ENCODE measurements around the gene DNAJA4.
"Not testable (repeated sequence)": the region's sequence is repeated elsewhere in the genome, so short reads cannot be mapped to it uniquely, and the experiment has no call there.

Gene DNAJA4

DNA sequence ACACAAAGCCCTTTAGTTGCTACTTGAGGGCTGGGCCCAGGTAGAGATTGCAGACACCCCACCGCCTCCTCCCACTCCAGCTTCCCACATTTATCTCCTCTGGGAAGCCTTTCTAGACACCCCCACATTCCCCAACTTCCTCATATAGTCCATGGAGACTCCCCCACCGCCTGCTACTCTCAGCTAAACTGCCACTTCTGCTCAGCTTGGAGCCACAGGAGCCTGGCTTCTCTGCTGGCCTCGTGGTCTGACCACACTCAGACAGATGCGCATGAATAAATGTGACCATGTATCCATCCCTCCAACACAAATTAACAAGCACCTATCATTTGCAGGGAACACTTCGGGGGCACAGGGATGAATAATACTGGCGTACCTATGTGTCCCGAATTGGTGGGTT lies 19.5 kb upstream of the DNAJA4 start:
- no peak for DNase-seq

DNA sequence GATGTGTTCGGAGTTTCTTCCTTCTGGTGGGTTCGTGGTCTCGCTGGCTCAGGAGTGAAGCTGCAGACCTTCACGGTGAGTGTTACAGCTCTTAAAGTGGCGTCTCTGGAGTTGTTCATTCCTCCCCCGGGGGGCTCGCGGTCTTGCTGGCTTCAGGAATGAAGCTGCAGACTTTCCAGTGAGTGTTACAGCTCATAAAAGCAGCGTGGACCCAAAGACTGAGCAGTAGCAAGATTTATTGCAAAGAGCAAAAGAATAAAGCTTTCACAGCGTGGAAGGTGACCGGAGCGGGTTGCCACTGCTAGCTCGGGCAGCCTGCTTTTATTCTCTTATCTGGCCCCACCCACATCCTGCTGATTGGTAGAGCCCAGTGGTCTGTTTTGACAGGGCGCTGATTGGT lies 19.0 kb upstream of the DNAJA4 start:
- DNase-seq, result not testable (repeated sequence)

DNA sequence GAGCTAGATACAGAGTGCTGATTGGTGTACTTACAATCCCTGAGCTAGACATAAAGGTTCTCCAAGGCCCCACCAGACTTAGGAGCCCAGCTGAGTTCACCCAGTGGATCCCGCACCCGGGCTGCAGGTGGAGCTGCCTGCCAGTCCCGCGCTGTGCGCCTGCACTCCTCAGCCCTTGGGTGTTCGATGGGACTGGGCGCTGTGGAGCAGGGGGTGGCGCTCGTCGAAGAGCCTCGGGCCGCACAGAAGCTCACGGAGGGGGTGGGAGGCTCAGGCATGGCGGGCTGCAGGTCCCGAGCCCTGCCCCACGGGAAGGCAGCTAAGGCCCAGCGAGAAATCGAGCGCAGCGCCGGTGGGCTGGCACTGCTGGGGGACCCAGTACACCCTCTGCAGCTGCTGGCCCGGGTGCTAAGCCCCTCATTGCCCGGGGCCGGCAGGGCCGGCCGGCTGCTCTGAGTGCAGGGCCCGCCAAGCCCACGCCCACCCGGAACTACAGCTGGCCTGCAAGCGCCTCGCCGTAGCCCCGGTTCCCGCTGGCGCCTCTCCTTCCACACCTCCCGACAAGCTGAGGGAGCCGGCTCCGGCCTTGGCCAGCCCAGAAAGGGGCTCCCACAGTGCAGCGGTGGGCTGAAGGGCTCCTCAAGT lies 18.3 kb upstream of the DNAJA4 start:
- DNase-seq, result not testable (repeated sequence)

- DNase-seq, result no peak
Observed at GRCh38 chr15:78247911-78248310, 16.5 kb upstream of the DNAJA4 start.

GRCh38 chr15:78249131-78249530 lies 15.2 kb upstream of the DNAJA4 start:
- no peak for DNase-seq

- DNase-seq, result no peak
Observed at GRCh38 chr15:78251136-78251535, 13.2 kb upstream of the DNAJA4 start.

- no peak for DNase-seq
Observed at GRCh38 chr15:78255421-78256043, 8.8 kb upstream of the DNAJA4 start.

DNA sequence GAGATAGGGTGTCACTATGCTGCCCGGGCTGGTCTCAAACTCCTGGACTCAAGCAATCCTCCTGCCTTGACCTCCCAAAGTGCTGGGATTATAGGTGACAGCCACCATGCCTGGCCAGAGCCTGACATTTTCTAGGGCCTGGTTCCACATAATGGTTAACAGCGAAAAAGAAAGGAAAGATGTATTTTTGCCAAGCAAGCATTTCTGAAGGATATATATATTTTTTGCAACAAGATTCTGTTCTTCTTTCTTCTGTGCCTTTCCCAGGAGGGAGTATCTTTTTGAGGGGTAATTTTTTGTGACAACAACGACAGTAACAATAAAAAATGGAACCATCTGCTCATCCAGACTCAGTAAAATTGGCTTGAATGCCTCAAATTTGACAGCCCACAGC lies 8.3 kb upstream of the DNAJA4 start:
- DNase-seq, result no peak

DNA sequence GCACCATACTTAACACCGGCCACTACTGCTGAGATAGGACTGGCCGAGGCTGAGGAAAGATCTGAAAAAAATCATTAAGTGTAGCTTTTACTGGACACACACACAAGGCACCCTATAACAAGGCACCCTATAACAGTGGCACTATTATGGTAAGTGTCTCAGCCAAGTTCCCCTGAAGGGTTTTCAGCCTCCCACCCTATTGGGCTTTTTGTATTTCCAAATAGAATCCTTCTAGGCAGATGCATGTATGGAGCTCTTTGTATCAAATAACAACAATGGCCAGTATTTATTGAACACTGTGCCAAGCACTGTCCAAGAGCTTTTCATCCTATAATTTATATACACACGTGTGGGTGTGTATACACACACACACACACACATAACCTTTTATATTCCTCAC lies 6.7 kb upstream of the DNAJA4 start:
- DNase-seq, result no peak

- DNase-seq, result no peak
Observed at GRCh38 chr15:78259232-78259631, 5.1 kb upstream of the DNAJA4 start.

GRCh38 chr15:78260489-78260888 lies 3.9 kb upstream of the DNAJA4 start:
- DNase-seq, result no peak

DNA sequence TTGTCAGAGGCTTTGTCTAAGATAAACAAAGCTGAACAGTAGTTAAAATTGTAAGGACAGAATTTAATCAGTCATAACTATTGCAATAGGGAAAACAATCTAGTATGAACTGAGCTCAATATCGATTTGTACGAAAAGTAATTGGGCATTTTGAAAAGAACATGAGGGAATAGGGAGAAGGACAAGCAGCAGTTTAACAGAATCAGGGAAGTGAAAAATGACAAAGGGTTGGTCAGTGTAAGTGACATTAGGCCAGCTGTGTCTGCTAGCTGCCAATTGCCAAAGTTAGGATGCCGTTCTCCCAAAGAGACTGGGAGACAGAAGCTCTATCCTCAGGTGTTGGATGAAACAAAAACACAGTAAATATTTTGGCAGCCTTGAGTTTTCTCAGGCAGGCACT lies 3.3 kb upstream of the DNAJA4 start:
- DNase-seq, result no peak

DNA sequence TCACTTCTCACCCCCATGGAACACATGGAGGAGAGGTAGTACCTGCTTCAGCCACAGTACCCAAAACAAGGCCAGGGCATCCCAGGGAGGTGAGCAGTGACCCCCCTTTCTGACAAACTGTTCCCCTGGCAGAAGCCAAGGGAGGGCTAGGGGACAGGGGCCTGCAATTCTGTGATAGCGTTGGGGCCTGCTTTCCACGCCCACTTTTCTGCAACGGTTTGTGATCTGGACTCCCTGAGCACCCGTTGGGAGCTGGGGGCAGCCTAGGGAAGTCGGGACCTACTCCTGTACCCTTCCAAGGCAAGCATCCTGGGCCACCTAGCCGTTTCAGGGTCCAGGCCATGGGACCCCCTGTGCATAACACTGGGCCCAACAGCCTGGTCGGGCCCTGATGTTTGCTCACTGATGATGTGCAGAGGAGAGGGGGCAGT lies 996 bp upstream of the DNAJA4 start:
- no peak for DNase-seq

DNA sequence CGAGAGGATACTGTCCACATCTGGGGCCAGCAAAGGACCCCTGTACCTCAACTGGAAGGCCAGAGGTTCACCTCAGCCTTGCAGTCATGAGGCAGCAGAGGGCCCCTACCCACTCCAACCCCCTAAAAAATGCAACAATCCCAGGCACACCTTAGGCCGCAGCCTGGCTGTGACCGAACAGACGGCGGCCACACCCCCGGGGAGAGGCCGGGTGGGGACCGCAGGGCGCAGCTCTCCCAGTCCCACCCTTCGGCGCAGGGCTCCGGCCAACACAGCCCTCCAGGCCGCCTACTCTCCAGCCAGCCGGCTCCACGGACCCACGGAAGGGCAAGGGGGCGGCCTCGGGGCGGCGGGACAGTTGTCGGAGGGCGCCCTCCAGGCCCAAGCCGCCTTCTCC lies 457 bp upstream of the DNAJA4 start:
- DNase-seq, result no peak

- DNase-seq, result no peak
Observed at GRCh38 chr15:78265137-78265460, 737 bp downstream of the DNAJA4 start.

- DNase-seq, result peak; percentile 10
Observed at GRCh38 chr15:78265752-78266224, 1.4 kb downstream of the DNAJA4 start.

DNA sequence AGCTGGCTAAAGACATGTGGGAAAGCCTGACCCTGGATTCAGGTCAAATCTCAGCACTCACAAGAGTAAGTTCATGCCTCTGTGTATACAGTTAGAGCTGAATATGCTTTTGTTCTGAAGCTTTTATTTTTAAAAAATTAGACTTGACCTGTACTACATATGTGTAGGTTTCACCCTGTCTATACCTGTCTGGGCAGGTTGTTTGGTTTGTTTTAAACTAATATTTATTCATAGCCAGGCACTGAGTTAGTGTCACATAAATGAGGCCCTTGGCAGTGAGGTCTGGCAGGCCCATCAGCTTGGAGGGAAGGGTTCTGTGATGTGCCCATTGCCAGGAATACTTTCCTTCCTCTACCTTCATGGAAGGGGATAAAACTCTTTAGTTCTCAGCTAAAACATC lies 1.9 kb downstream of the DNAJA4 start:
- DNase-seq, result no peak

- DNase-seq, result no peak
Observed at GRCh38 chr15:78266806-78267205, 2.4 kb downstream of the DNAJA4 start.

DNA sequence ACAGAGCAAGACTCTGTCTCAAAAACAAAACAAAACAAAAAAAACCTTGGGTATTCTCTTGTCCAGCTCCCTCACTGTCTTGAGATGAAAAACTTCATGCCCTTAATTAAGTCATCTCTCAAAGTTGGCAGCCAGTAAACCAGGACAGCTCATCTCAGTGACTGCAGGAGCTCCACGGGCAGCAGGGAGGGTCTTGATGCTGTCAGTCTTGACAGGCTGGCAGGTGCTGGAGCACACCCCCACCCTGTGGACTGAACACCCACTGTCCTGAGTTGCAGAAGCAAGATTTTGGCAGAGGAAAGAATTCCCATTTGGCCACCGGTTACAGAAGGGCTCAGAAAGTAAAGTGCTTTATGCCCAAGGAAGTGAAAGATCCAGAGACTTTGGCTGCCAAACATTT lies 8.0 kb downstream of the DNAJA4 start:
- no peak for DNase-seq

- DNase-seq, result no peak
Observed at GRCh38 chr15:78272776-78273175, 8.4 kb downstream of the DNAJA4 start.

GRCh38 chr15:78274994-78275393 lies 10.6 kb downstream of the DNAJA4 start:
- no peak for DNase-seq

DNA sequence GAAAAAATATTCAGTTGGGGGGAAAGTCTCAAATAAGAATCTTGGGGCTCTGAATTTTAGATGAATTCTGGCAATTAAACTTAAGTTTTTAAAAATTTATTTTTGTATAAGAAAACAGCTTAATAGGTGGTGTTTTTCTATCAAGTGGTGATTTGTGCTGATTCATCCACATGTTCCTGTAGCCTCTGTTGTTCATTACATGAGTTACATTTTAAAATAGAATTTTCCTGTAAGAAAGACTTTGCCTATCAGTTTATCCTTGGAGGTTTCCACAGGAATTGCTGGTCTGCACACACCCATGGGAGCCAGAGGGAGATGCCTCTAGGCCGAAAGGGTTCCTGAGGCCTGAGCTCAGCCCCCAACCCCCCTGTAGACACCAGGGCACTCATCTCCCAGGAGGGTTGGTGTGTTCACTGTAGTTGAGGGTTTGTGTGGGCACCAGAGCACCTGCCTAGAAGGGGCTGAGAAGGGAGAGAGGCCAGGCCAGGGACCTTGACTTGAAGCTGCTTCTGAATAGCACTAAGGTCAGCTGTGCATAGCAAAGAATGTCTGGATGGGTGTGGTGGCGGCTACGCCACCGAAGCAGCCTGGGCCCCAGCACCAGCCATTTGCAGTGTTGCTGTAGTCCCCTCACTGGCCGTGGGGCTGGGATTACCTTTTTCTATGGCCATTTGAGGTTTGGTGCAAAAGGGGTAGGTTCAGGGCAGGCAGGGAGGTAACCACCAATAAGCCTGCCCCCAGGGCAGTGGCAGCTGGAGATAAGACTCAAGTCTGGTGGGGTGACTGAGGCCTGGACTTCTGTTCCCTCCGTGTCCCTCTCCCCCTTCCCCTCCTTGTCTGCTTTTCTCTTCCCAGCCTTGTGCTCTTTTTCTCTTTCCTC lies 11.9 kb downstream of the DNAJA4 start:
- DNase-seq, result no peak

DNA sequence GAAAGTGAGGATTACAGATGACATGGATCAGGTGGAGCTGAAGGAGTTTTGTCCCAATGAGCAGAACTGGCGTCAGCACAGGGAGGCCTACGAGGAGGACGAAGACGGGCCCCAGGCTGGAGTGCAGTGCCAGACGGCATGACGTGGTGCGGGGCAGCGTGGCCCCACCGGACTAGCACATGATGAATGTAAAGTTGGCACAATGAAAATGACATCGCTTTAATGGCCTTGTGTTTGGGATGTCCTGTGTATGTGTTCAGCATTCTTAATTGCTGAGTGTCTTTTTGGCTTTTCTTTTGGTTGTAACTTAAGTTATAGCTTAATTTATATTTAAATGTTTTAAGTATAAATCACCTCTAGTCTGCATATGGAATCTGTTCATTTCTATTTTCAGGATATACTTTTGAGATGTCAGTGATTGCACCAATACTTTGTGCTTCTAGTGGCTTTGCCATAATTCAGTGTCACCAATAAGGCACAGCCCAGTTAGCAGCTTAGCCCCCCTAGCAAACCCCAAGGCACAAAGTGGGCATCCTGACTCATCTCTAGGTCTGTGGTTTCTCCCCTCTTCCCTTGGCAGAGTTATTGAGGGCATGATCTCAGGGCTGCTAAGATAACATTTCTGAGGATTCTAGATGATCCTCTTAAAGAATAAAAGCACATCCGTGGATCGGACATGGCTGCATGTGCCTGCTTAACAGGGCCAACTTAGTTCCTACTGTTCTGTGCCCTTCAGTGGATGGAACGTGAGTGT lies 16.1 kb downstream of the DNAJA4 start:
- no peak for DNase-seq
